Upper lobe of left lung (tissue), 4 donors: ENCODE measurements around the gene PFDN1.

ENCODE experiments used
- CTCF ChIP-seq, 6 experiments: fragments of 450-650 bp in 4 of 6; fragments of 200-600 bp in 2 of 6; sonication (generic) in 2 of 6; IDR thresholded peaks; one replicate each; pipeline ENCODE4 v1.5.1; 2016 to 2019; ENCODE audit warnings: antibody characterized with exemption in 6 of 6
- EP300 ChIP-seq, 4 donors: sonication (generic); formaldehyde crosslinking; IDR thresholded peaks; one replicate each; pipeline ENCODE4 v1.5.1; 2017; ENCODE audit warnings: antibody characterized with exemption in 4 of 4, control low read depth in 2 of 4

GRCh38 chr5:140242099-140242498 lies 60.8 kb downstream of the PFDN1 start:
- TF ChIP-seq CTCF (IDR thresholded peaks at IDR 0.05) (no peak), EP300 (IDR thresholded peaks at IDR 0.05) (no peak)
